Neutrophil (primary cell): Measurements from ENCODE around the gene CHMP4A.

Experiments
- H3K27ac ChIP-seq: fragments of 200-600 bp; sonication (generic); 2 replicates; pipeline ENCODE4 v1.5.1; 2016; ENCODE audit warnings: mild to moderate bottlenecking, moderate library complexity
- H3K27me3 ChIP-seq: fragments of 200-600 bp; sonication (generic); 2 replicates; pipeline ENCODE4 v1.6.0; 2016; ENCODE audit warnings: mild to moderate bottlenecking
- H3K36me3 ChIP-seq: fragments of 200-600 bp; sonication (generic); 2 replicates; pipeline ENCODE4 v1.5.1; 2017
- H3K4me1 ChIP-seq, 2 experiments: fragments of 200-600 bp in 1 of 2; sonication (generic) in 1 of 2; 1 replicate in 1 of 2; 2 replicates in 1 of 2; pipeline versions ENCODE4 v1.5.1 to v1.6.1; 2013 to 2016; ENCODE audit warnings: low read depth in 1 of 2, low read length in 1 of 2, mild to moderate bottlenecking in 1 of 2, moderate library complexity in 1 of 2; ENCODE audit not compliant: control insufficient read depth in 1 of 2, insufficient read depth in 1 of 2
- H3K4me3 ChIP-seq, 2 experiments: fragments of 200-600 bp in 1 of 2; sonication (generic) in 1 of 2; 1 replicate in 1 of 2; 2 replicates in 1 of 2; pipeline ENCODE4 v1.5.1; 2013 to 2016; ENCODE audit warnings: low read depth in 1 of 2, low read length in 1 of 2, mild to moderate bottlenecking in 1 of 2, moderate library complexity in 1 of 2
- H3K9me3 ChIP-seq: fragments of 200-600 bp; sonication (generic); 2 replicates; pipeline ENCODE4 v1.5.1; 2016
- TF ChIP-seq, protein P1 (sequence below): fragments of 200-600 bp; sonication (generic); IDR thresholded peaks from 2 replicates; pipeline ENCODE4 v1.5.1; 2016; ENCODE audit warnings: antibody characterized with exemption

The CHMP4A gene

DNA sequence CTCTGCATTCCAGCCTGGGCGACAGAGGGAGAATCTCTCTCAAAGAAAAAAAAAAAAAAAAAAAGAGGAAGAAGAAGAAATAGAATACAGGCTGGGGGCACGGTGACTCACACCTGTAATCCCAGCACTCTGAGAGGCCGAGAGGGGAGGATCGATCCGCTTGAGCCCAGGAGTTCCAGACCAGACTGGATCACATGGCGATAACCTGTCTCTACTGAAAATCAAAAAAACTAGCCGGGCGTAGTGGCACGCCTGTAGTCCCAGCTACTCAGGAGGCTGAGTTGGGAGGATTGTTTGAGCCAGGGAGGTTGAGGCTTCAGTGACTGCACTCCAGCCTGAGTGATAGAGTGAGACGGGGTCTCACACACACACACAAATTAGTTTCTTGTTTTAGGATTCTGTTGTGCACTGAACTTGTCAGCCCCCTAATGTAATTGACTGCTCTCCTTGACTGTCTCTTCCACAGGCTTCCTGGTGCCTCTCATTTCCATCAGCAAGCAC, 30.1 kb upstream of the CHMP4A start:
- Histone ChIP-seq H3K27ac (peak overlapping the region; percentile 100), H3K36me3 (peaks cover 29% of the 10 kb centered on the region), H3K9me3 (no peaks in the 10 kb centered on the region), H3K4me1 (peaks cover 44 to 50% of the 10 kb centered on the region in 2 experiments), H3K4me3 (peak overlapping the region; percentile 71 to 81), H3K27me3 (no peaks in the 10 kb centered on the region)
- TF ChIP-seq, protein P1, sequence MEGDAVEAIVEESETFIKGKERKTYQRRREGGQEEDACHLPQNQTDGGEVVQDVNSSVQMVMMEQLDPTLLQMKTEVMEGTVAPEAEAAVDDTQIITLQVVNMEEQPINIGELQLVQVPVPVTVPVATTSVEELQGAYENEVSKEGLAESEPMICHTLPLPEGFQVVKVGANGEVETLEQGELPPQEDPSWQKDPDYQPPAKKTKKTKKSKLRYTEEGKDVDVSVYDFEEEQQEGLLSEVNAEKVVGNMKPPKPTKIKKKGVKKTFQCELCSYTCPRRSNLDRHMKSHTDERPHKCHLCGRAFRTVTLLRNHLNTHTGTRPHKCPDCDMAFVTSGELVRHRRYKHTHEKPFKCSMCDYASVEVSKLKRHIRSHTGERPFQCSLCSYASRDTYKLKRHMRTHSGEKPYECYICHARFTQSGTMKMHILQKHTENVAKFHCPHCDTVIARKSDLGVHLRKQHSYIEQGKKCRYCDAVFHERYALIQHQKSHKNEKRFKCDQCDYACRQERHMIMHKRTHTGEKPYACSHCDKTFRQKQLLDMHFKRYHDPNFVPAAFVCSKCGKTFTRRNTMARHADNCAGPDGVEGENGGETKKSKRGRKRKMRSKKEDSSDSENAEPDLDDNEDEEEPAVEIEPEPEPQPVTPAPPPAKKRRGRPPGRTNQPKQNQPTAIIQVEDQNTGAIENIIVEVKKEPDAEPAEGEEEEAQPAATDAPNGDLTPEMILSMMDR, result no peak

DNA sequence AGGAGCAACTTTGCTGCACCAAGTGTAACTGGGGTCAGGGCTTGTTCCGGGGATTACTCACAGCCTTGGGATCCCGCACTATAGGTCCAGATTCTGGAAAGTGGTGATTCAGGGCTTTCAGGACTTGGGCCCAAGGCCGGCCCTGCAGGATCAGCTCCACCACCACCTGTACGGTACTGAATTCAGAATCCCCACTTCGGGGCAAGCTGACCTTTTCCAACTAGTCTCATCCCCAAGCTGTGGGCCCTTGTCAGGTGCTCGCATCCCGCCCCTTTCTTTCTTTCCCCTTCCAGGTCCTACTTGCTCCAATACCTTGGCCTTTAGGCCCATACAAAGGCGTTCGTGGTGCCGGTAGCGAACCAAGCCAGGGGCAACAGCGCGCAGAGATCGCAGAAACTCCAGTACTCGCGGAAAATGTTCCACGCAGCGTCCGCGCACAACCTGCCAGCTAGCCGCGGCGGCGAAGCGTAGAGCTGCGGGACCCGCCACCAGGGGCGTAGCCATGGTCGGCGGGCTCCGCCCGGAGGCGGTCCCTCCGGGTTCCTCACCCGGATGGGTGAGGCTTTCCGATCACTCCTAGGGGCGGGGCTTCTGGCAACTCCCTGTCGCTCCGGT, 28.6 kb upstream of the CHMP4A start:
- H3K4me1 ChIP-seq, result peaks cover 49 to 53% of the 10 kb centered on the region in 2 experiments
- TF ChIP-seq, protein P1, result peak; percentile 83

DNA sequence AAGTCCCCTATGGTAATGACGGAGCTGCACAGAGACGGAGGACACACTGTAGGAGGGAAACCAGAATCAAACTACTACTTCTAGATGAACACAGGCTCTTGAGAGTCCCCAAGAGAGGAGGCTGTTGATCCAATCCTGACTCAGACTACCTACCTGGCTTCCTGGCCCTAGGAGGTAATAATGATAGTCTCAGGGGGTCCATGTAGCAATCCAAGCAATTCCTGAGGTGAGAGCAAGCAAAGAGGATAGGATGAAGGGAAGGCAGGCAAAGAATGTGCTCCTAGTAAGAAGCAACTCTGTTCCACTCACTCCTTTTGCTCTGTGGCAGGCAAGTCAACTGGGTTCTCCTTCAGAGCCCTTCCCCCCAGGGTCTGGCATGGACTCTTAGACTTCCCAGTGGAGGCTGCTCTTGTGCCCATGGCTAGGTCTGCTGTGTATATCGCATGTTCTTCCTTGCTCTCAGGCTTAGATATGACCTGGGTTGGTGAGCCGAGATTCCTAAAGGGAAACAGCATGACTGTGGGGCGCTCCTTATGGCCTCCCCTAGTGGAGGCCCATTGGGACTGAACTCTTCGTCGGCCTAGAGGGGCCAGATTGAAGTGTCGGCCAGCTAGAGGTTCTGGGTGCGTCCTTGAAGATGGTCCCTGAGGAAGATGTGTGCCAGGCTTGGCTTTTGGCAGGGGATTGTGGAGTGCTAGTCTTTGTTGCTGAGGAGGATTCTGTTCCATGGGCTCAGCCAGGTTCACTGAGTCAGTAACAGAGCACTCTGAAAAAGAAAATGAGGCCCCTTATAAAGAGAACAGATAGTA, 27.0 kb upstream of the CHMP4A start:
- Histone ChIP-seq H3K4me3 (peak overlapping the region; percentile 15 to 71), H3K27ac (peak overlapping the region; percentile 100), H3K9me3 (no peaks in the 10 kb centered on the region), H3K27me3 (no peaks in the 10 kb centered on the region), H3K36me3 (peaks cover 60% of the 10 kb centered on the region), H3K4me1 (peaks cover 49 to 57% of the 10 kb centered on the region in 2 experiments)
- TF ChIP-seq, protein P1, result no peak

More for the DNA sequence above, 28.6 kb upstream of the CHMP4A start:
- Histone ChIP-seq H3K27ac (peak overlapping the region; percentile 100), H3K27me3 (no peaks in the 10 kb centered on the region), H3K36me3 (peaks cover 44% of the 10 kb centered on the region), H3K4me3 (peak overlapping the region; percentile 71 to 81), H3K9me3 (no peaks in the 10 kb centered on the region)

DNA sequence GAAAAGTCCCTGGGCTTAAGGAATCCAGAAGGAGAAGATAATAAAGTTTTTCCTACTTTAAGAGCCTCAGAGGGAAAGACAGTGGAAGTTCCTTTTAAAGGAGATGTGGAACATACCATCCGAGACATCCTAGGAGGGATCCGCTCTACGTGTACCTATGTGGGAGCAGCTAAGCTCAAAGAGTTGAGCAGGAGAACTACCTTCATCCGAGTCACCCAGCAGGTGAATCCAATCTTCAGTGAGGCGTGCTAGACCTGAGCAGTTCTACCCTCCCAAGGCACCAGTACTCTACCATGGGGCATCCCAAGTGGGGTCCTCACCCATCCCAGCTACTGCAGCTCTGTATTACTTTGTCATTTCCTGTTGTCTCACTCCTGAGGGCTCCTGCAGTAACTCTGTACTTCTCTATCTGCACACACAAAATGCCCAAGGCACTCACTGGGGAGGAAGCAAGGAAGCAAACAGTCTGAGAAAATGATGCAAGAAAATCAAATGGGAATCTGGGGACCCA, 25.3 kb upstream of the CHMP4A start:
- peaks cover 55 to 64% of the 10 kb centered on the region in 2 experiments for H3K4me1 ChIP-seq
- TF ChIP-seq, protein P1, result no peak
- no peaks in the 10 kb centered on the region for H3K9me3 ChIP-seq
- peak overlapping the region; percentile 100 for H3K27ac ChIP-seq
- no peaks in the 10 kb centered on the region for H3K27me3 ChIP-seq
- H3K36me3 ChIP-seq, result peaks cover 73% of the 10 kb centered on the region
- no peak overlapping the region for H3K4me3 ChIP-seq

DNA sequence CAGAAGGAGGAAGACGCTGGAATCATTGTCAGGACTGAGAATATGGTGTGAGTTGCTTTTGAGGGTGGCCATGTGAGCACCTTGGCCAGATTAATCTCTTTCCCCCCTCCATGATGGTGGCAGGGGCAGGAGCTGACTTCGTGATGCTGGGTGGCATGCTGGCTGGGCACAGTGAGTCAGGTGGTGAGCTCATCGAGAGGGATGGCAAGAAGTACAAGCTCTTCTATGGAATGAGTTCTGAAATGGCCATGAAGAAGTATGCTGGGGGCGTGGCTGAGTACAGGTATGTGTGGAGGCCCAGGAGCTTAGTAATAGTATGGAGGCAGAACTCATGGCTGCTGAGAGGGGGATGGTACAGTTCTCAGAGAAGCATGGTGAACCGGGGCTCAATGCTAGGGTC, 24.8 kb upstream of the CHMP4A start:
- Histone ChIP-seq H3K4me1 (peaks cover 56 to 64% of the 10 kb centered on the region in 2 experiments), H3K36me3 (peaks cover 73% of the 10 kb centered on the region)

More for the DNA sequence above, 24.8 kb upstream of the CHMP4A start:
- Histone ChIP-seq H3K27ac (peak overlapping the region; percentile 100), H3K9me3 (no peaks in the 10 kb centered on the region), H3K27me3 (no peaks in the 10 kb centered on the region), H3K4me3 (no peak overlapping the region)
- TF ChIP-seq, protein P1, result no peak
